ENCODE results near the gene CNTNAP5.

Gene CNTNAP5

DNA sequence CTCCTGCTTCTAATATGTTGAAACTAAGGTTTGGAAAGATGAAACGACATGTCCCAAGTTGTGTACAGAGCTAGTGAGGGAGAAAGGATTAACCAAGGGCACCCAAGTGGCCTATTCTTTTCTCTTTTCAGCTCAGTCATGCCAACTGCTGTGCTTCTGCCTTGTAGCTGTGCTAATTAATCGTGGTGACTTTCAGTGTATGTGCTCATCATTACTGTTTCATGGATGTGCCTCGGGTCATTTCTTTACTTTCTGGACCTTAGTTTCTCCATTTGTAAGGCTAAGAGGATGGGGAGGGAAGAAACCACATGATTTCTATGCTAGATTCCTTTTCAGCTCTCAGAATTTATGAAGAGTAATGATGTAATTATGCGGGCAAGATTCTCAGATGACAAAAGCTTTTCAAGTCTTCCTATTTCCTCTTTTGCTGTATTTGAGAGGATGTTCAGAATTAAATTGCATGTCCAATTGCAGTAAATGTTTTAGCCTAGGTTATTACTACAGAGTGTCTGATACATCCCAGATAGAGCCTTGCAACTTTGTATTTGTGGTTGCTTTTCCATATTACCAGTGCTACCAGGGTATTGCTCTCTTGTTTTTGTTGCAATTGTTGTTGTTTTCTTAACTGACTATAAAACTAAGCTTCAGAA, 621.2 kb downstream of the CNTNAP5 start:
- ChIA-PET POLR2A (ENCODE audit: low non-redundant PET) (no interaction called here), CTCF (no interaction called here)
- TF ChIP-seq, protein P1, sequence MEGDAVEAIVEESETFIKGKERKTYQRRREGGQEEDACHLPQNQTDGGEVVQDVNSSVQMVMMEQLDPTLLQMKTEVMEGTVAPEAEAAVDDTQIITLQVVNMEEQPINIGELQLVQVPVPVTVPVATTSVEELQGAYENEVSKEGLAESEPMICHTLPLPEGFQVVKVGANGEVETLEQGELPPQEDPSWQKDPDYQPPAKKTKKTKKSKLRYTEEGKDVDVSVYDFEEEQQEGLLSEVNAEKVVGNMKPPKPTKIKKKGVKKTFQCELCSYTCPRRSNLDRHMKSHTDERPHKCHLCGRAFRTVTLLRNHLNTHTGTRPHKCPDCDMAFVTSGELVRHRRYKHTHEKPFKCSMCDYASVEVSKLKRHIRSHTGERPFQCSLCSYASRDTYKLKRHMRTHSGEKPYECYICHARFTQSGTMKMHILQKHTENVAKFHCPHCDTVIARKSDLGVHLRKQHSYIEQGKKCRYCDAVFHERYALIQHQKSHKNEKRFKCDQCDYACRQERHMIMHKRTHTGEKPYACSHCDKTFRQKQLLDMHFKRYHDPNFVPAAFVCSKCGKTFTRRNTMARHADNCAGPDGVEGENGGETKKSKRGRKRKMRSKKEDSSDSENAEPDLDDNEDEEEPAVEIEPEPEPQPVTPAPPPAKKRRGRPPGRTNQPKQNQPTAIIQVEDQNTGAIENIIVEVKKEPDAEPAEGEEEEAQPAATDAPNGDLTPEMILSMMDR (conservative IDR thresholded peaks at IDR 0.05; ENCODE audit: low read depth) = no peak
- no peak for DNase-seq (ENCODE audit: low spot score)
- H3K27ac ChIP-seq = no peak overlapping the region

DNA sequence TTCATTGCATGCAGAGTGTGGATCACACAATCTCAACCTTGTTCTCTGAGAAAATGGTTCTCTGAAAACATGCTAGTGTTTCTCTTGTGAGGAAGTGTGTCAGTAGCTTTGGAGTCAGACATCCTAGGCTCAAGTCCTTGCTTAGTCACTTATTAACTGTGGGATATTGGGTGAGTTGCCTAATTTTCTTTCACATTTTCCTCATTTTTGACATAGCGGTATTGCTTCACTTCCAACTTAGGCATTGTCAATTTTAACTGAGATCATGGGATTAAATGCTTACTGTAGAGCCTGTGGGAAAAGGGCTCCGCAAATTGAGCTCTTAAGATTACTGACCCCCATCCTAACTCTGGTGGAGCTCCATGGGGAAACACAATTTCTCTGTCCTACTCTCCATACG, 622.2 kb downstream of the CNTNAP5 start:
- no peak for DNase-seq (ENCODE audit: low spot score)
- TF ChIP-seq, protein P1 (conservative IDR thresholded peaks at IDR 0.05; ENCODE audit: low read depth) = no peak
- H3K27ac ChIP-seq = no peak overlapping the region
- POLR2A ChIA-PET (ENCODE audit: low non-redundant PET) = no interaction called here
- CTCF ChIA-PET = interaction anchor here (0.6 kb wide), 1 partner anchor 30 kb away, joined by 3 read pairs; no protein-coding TSS in a partner anchor

DNA sequence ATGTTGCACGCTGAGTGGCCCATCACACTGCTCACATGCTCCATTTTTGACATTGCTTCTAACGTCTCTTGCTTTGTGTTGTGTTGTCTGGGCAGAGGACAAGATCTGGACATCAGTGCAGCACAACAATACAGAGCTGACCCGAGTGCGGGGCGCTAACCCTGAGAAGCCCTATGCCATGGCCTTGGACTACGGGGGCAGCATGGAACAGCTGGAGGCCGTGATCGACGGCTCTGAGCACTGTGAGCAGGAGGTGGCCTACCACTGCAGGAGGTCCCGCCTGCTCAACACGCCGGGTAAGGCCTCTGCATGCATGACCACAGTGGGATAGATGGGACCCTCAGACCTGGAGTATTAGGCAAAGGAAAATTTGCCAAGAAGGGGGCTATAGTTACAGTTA, 622.6 kb downstream of the CNTNAP5 start:
- no peak for DNase-seq (ENCODE audit: low spot score)
- H3K27ac ChIP-seq = no peak overlapping the region
- ChIA-PET CTCF (no interaction called here), POLR2A (ENCODE audit: low non-redundant PET) (no interaction called here)
- TF ChIP-seq, protein P1 (conservative IDR thresholded peaks at IDR 0.05; ENCODE audit: low read depth) = no peak

DNA sequence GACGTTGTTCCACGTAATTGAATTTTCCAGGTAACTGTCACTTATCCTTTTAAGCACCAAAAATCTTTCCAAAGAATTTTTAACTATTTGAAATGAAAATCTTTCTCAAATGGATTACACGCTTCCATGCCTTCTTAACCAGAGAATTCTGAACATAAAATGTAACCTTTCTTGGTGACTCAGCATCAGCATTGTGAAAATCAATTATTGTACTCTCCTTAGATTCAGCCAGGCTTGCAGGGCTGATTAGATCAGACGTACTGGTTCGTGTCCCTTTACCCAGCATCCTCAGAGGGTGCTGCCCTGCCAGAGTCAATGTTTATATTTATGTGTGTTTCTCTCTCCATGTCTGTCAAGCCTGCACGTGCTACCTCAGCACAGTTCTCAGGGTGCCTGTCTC, 623.9 kb downstream of the CNTNAP5 start:
- POLR2A ChIA-PET (ENCODE audit: low non-redundant PET) = no interaction called here

DNA sequence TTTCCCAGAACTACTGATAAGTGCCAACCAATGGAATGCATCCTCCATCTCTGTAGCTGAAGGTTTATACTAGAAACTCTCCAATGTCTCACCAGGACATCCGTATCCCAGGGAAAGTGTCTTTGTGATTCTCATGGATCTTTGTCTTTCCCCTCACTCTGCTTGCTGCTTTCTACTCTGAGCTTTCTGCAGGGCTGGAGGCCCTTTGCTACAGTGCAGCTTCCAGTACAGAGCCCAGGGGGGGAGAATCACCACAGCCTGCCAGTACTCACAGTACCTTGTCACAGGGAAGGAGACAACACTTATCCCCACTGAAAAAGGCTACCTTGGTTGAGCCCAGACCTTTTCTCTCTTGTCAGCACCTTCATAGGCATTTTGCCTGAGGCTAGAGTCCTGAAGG, 627.0 kb downstream of the CNTNAP5 start:
- H3K27ac ChIP-seq = no peak overlapping the region
- no peak for DNase-seq (ENCODE audit: low spot score)
- TF ChIP-seq, protein P1 (conservative IDR thresholded peaks at IDR 0.05; ENCODE audit: low read depth) = no peak
- POLR2A ChIA-PET (ENCODE audit: low non-redundant PET) = no interaction called here
- CTCF ChIA-PET = no interaction called here

More for the DNA sequence above, 623.9 kb downstream of the CNTNAP5 start:
- H3K27ac ChIP-seq = no peak overlapping the region
- TF ChIP-seq, protein P1 (conservative IDR thresholded peaks at IDR 0.05; ENCODE audit: low read depth) = no peak
- DNase-seq (ENCODE audit: low spot score) = no peak
- CTCF ChIA-PET = no interaction called here

DNA sequence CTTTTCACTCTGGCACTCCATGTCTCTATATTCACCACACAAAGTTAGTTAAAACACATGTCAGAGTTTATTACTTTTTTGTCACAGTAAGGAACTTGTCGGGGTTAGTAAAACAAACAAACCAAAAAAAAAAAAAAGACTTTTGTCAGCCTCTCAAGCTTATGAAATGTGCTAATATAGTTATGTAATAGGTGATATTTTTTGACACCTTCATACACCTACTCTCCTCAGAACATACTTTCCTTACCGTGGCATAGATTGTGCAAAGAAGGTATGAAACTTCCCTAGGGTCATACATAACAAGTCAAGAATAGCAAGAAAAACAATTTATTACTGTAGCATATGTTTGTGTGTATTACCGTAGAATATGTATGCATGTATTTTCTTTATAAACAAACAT, 633.3 kb downstream of the CNTNAP5 start:
- no peak for DNase-seq (ENCODE audit: low spot score)
- TF ChIP-seq, protein P1 (conservative IDR thresholded peaks at IDR 0.05; ENCODE audit: low read depth) = no peak
- CTCF ChIA-PET = no interaction called here
- H3K27ac ChIP-seq = no peak overlapping the region
- POLR2A ChIA-PET (ENCODE audit: low non-redundant PET) = no interaction called here
